H9 (cell line): ENCODE results near the gene RFWD3. TPM values are rescaled to one million over a fixed set of nuclear protein-coding genes. Genes with fewer than 3 reads are reported as not detected.

ENCODE experiments used
- DNase-seq: peaks from one replicate; pipeline ENCODE4 v3.0.0-alpha.2; 2017
- H2AFZ ChIP-seq: one replicate; pipeline ENCODE4 v1.6.1; 2013; ENCODE audit warnings: mild to moderate bottlenecking, low read length, control low read depth, moderate library complexity
- H2AK5ac ChIP-seq: 2 replicates; pipeline ENCODE4 v1.6.1; 2013; ENCODE audit warnings: low read length, control low read depth, mixed read lengths; ENCODE audit not compliant: insufficient read length
- H2BK120ac ChIP-seq: one replicate; pipeline ENCODE4 v1.6.1; 2013; ENCODE audit warnings: low read depth, mild to moderate bottlenecking, low read length, control low read depth, inconsistent platforms; ENCODE audit not compliant: poor library complexity, severe bottlenecking
- H2BK12ac ChIP-seq: 2 replicates; pipeline ENCODE4 v1.6.1; 2013; ENCODE audit warnings: low read length, control low read depth, mixed read lengths, low read depth; ENCODE audit not compliant: insufficient read length
- H2BK15ac ChIP-seq: 2 replicates; pipeline ENCODE4 v1.6.1; 2013; ENCODE audit warnings: low read depth, low read length, control low read depth
- H2BK20ac ChIP-seq: one replicate; pipeline ENCODE4 v1.6.1; 2013; ENCODE audit warnings: low read depth, mild to moderate bottlenecking, low read length, control low read depth, inconsistent platforms; ENCODE audit not compliant: poor library complexity, severe bottlenecking
- H2BK5ac ChIP-seq: 2 replicates; pipeline ENCODE4 v1.6.1; 2013; ENCODE audit warnings: low read length, control low read depth, mixed read lengths; ENCODE audit not compliant: insufficient read length
- H3K14ac ChIP-seq: 2 replicates; pipeline ENCODE4 v1.6.1; 2013; ENCODE audit warnings: low read length, control low read depth; ENCODE audit not compliant: insufficient read depth
- H3K18ac ChIP-seq: 2 replicates; pipeline ENCODE4 v1.6.1; 2013; ENCODE audit warnings: low read depth, mild to moderate bottlenecking, mixed read lengths, low read length, control low read depth; ENCODE audit not compliant: insufficient read length
- H3K23ac ChIP-seq: 2 replicates; pipeline ENCODE4 v1.6.1; 2013; ENCODE audit warnings: low read length, control low read depth, mixed read lengths, low read depth; ENCODE audit not compliant: insufficient read length
- H3K23me2 ChIP-seq: 2 replicates; pipeline ENCODE4 v1.6.1; 2013; ENCODE audit warnings: low read depth, mild to moderate bottlenecking, mixed read lengths, low read length, control low read depth; ENCODE audit not compliant: insufficient read length, poor library complexity, severe bottlenecking
- H3K27ac ChIP-seq: 2 replicates; pipeline ENCODE4 v1.5.1; 2013; ENCODE audit warnings: low read length, control low read depth, mixed read lengths, low read depth; ENCODE audit not compliant: insufficient read length
- H3K27me3 ChIP-seq: 2 replicates; pipeline ENCODE4 v1.6.1; 2013; ENCODE audit warnings: low read length, control low read depth, inconsistent platforms; ENCODE audit not compliant: insufficient read depth
- H3K4ac ChIP-seq: 2 replicates; pipeline ENCODE4 v1.6.1; 2013; ENCODE audit warnings: low read depth, mild to moderate bottlenecking, control low read depth, inconsistent platforms, low read length, moderate library complexity
- H3K4me1 ChIP-seq: 2 replicates; pipeline ENCODE4 v1.6.1; 2013; ENCODE audit warnings: low read length, control low read depth, inconsistent platforms; ENCODE audit not compliant: insufficient read depth
- H3K4me2 ChIP-seq: 2 replicates; pipeline ENCODE4 v1.6.1; 2013; ENCODE audit warnings: low read length, control low read depth, mixed read lengths; ENCODE audit not compliant: insufficient read length, insufficient read depth
- H3K56ac ChIP-seq: 2 replicates; pipeline ENCODE4 v1.6.1; 2013; ENCODE audit warnings: low read depth, mild to moderate bottlenecking, mixed read lengths, low read length, control low read depth; ENCODE audit not compliant: insufficient read length
- H3K79me1 ChIP-seq: 2 replicates; pipeline ENCODE4 v1.6.1; 2013; ENCODE audit warnings: low read depth, mild to moderate bottlenecking, moderate library complexity, low read length, control low read depth, inconsistent platforms; ENCODE audit not compliant: insufficient read depth, poor library complexity, severe bottlenecking
- H3K79me2 ChIP-seq: 2 replicates; pipeline ENCODE4 v1.6.1; 2013; ENCODE audit warnings: low read length, control low read depth, inconsistent platforms; ENCODE audit not compliant: insufficient read depth
- H3K9ac ChIP-seq: 2 replicates; pipeline ENCODE4 v1.6.1; 2013; ENCODE audit warnings: low read length, control low read depth, mixed read lengths; ENCODE audit not compliant: insufficient read length; ENCODE audit errors: extremely low read depth
- H3K9me3 ChIP-seq: one replicate; pipeline ENCODE4 v1.6.1; 2013; ENCODE audit warnings: low read depth, low read length, inconsistent platforms; ENCODE audit not compliant: control insufficient read depth
- H3T11ph ChIP-seq: one replicate; pipeline ENCODE4 v1.6.1; 2013; ENCODE audit warnings: mild to moderate bottlenecking, low read length, control low read depth, inconsistent platforms
- H4K20me1 ChIP-seq: one replicate; pipeline ENCODE4 v1.6.1; 2013; ENCODE audit not compliant: control insufficient read depth, insufficient read length, insufficient read depth
- H4K5ac ChIP-seq: 2 replicates; pipeline ENCODE4 v1.6.1; 2013; ENCODE audit warnings: low read depth, mild to moderate bottlenecking, mixed read lengths, low read length, control low read depth; ENCODE audit not compliant: insufficient read length
- H4K8ac ChIP-seq: replicated peaks from 2 replicates; pipeline ENCODE4 v1.6.1; 2013; ENCODE audit warnings: low read length, control low read depth, mixed read lengths, low read depth; ENCODE audit not compliant: insufficient read length
- H4K91ac ChIP-seq: 2 replicates; pipeline ENCODE4 v1.6.1; 2013; ENCODE audit warnings: low read depth, mild to moderate bottlenecking, moderate library complexity, mixed read lengths, low read length, control low read depth; ENCODE audit not compliant: insufficient read length
- H3K27ac Mint-ChIP-seq, 3 experiments: 2 replicates in 2 of 3; 3 replicates in 1 of 3; pipeline ENCODE4 v1.8.0; 2020 to 2021; ENCODE audit warnings: mixed read lengths in 3 of 3, mild to moderate bottlenecking in 1 of 3, moderate library complexity in 1 of 3
- H3K27me3 Mint-ChIP-seq: 2 replicates; pipeline ENCODE4 v1.8.0; 2021; ENCODE audit warnings: low read depth, mild to moderate bottlenecking, moderate library complexity, mixed read lengths
- H3K36me3 Mint-ChIP-seq, 3 experiments: 2 replicates in 2 of 3; 3 replicates in 1 of 3; pipeline ENCODE4 v1.8.0; 2020 to 2021; ENCODE audit warnings: low read depth in 3 of 3, mixed read lengths in 3 of 3; ENCODE audit not compliant: insufficient read depth in 1 of 3
- H3K4me1 Mint-ChIP-seq, 2 experiments: 2 replicates each; pipeline ENCODE4 v1.8.0; 2020; ENCODE audit warnings: mixed read lengths in 2 of 2
- H3K4me3 Mint-ChIP-seq, 2 experiments: 2 replicates in 1 of 2; 3 replicates in 1 of 2; pipeline ENCODE4 v1.8.0; 2020 to 2021; ENCODE audit warnings: mild to moderate bottlenecking in 2 of 2, mixed read lengths in 2 of 2, moderate library complexity in 1 of 2
- H3K9me3 Mint-ChIP-seq, 2 experiments: 2 replicates in 1 of 2; 3 replicates in 1 of 2; pipeline ENCODE4 v1.8.0; 2020; ENCODE audit warnings: mild to moderate bottlenecking in 2 of 2, mixed read lengths in 2 of 2, moderate library complexity in 1 of 2
- WGBS: extraction: QIAGEN DNeasy Blood & Tissue Kit; methylation state at CpG from one replicate; pipeline ENCODE4 v1.1.7; 2013; ENCODE audit warnings: missing lambda C conversion rate, low lambda C conversion rate, mixed read lengths; ENCODE audit not compliant: insufficient read length; ENCODE audit errors: extremely low coverage; 5-methylcytosine and 5-hydroxymethylcytosine counted together
- total RNA-seq: library from RNA; stranded (reverse); gene quantifications from 2 replicates; pipeline ENCODE4 v1.2.1, GENCODE V29; 2021
- TF ChIP-seq, protein P1 (sequence below): fragments of 200-600 bp; sonication (generic); conservative IDR thresholded peaks from 3 replicates; pipeline ENCODE4 v1.8.0; 2021; ENCODE audit warnings: antibody characterized with exemption, mild to moderate bottlenecking

Gene RFWD3
- total RNA-seq, 1 experiment from 2014 or later, result 114 TPM

DNA sequence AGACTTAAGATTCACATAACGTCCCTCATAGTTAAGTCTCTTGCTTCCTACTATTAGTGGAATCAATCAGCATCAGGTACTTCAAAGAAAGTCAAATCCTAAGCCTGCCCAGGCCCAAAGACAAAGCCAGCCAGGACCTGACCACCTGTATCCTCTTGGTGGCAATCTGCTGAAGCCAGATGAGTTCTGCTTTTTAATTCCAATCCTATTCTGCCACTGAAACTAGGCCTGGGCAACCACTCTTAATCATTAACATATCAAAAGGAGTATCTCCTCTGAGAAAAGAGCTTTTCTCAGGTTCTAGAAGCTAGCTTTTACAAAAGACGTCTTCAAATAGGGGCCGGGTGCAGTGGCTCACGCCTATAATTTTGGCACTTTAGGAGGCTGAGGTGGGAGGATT is 44.7 kb downstream of the RFWD3 start:
- no peaks in the 10 kb centered on the region for H3K27me3 Mint-ChIP-seq
- Histone ChIP-seq H3K23me2 (no peaks in the 10 kb centered on the region), H2AFZ (no peak overlapping the region), H2BK15ac (no peak overlapping the region), H3K4me1 (no peaks in the 10 kb centered on the region), H3K23ac (no peak overlapping the region), H3K27ac (no peak overlapping the region), H4K8ac (no peak overlapping the region), H2BK5ac (no peak overlapping the region), H3K27me3 (no peaks in the 10 kb centered on the region), H3K79me1 (no peaks in the 10 kb centered on the region), H2BK12ac (no peak overlapping the region), H3K79me2 (0 out of 2 replicates have a peak, but pooled peaks cover 3% of the 10 kb centered on the region), H2BK20ac (no peak overlapping the region), H3T11ph (no peak overlapping the region), H2AK5ac (no peak overlapping the region), H3K4me2 (no peak overlapping the region), H4K20me1 (no peaks in the 10 kb centered on the region), H3K9ac (no peak overlapping the region), H4K91ac (no peak overlapping the region), H3K4ac (no peak overlapping the region), H3K56ac (no peak overlapping the region), H3K9me3 (no peaks in the 10 kb centered on the region), H3K18ac (no peak overlapping the region), H4K5ac (no peak overlapping the region), H3K14ac (no peak overlapping the region), H2BK120ac (no peak overlapping the region)
- H3K4me1 Mint-ChIP-seq, result peaks cover 14 to 18% of the 10 kb centered on the region in 2 experiments
- H3K27ac Mint-ChIP-seq, result peak overlapping the region in 2 of 3 experiments; percentile 10 to 62; a peak in 3 of 7 replicates
- no peaks in the 10 kb centered on the region for H3K9me3 Mint-ChIP-seq
- no CpG with 5 or more reads among the region's 4 CpGs for WGBS
- peaks cover 35 to 80% (median 68%) of the 10 kb centered on the region in 3 experiments for H3K36me3 Mint-ChIP-seq
- DNase-seq, result no peak
- TF ChIP-seq, protein P1, sequence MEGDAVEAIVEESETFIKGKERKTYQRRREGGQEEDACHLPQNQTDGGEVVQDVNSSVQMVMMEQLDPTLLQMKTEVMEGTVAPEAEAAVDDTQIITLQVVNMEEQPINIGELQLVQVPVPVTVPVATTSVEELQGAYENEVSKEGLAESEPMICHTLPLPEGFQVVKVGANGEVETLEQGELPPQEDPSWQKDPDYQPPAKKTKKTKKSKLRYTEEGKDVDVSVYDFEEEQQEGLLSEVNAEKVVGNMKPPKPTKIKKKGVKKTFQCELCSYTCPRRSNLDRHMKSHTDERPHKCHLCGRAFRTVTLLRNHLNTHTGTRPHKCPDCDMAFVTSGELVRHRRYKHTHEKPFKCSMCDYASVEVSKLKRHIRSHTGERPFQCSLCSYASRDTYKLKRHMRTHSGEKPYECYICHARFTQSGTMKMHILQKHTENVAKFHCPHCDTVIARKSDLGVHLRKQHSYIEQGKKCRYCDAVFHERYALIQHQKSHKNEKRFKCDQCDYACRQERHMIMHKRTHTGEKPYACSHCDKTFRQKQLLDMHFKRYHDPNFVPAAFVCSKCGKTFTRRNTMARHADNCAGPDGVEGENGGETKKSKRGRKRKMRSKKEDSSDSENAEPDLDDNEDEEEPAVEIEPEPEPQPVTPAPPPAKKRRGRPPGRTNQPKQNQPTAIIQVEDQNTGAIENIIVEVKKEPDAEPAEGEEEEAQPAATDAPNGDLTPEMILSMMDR, result no peak
- no peak overlapping the region for H3K4me3 Mint-ChIP-seq
